SH-SY5Y (cell line): Measurements from ENCODE around the gene ANKRD34C.

ENCODE experiments used
- GATA2 ChIP-seq: IDR thresholded peaks from 2 replicates; pipeline ENCODE4 v1.6.1; 2011; ENCODE audit warnings: mild to moderate bottlenecking, low read depth, low read length
- GATA3 ChIP-seq: IDR thresholded peaks from 2 replicates; pipeline ENCODE4 v1.6.1; 2011; ENCODE audit warnings: low read depth, mild to moderate bottlenecking, low read length, moderate library complexity

DNA sequence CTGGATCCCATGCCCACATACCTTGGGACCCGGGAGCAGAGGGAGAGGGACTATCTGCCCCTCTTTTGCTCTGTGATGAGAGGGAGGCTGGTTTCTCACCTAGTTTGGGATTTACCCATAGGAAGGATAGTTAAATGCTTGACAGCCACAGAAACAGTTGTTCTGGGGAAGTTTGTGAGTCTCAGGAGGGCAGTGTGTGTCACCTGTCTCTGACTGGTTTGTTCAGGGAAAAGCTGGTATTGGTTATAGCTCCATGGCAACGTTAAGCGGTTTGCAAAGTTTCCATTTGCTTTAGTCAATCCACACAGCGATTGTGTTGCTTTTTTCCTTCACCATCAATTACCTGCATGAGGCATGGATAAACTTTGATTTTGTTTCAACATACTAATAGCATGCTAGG lies 24.7 kb downstream of the ANKRD34C start:
- TF ChIP-seq GATA2 (no peak), GATA3 (no peak)
